Esophagus muscularis mucosa (tissue), 4 donors: ENCODE results near the gene LARGE1. TPM values are rescaled to one million over a fixed set of nuclear protein-coding genes. Genes with fewer than 3 reads are reported as not detected.

Experiments
- DNase-seq: peaks from one replicate; pipeline ENCODE4 v3.0.0-alpha.2; 2017; ENCODE audit errors: extremely low spot score
- H3K27ac ChIP-seq, 4 donors: fragments of 200-600 bp; sonication (generic); replicated peaks in 1 of 4; 1 replicate in 3 of 4; 2 replicates in 1 of 4; pipeline ENCODE4 v1.5.1; 2016 to 2019; ENCODE audit warnings: mild to moderate bottlenecking in 1 of 4
- H3K27me3 ChIP-seq, 4 donors: fragments of 200-600 bp; sonication (generic); one replicate each; pipeline versions ENCODE4 v1.5.1 to v1.6.0; 2016 to 2019
- H3K36me3 ChIP-seq, 4 donors: fragments of 200-600 bp; sonication (generic); one replicate each; pipeline ENCODE4 v1.5.1; 2016 to 2019
- H3K4me1 ChIP-seq, 4 donors: fragments of 200-600 bp; sonication (generic); one replicate each; pipeline ENCODE4 v1.5.1; 2016 to 2019
- H3K4me3 ChIP-seq, 4 donors: fragments of 200-600 bp; sonication (generic); 1 replicate in 2 of 4; 2 replicates in 2 of 4; pipeline ENCODE4 v1.5.1; 2016 to 2019; ENCODE audit warnings: mild to moderate bottlenecking in 4 of 4, moderate library complexity in 1 of 4
- H3K9me3 ChIP-seq, 4 donors: fragments of 200-600 bp; sonication (generic); 1 replicate in 3 of 4; 2 replicates in 1 of 4; pipeline ENCODE4 v1.5.1; 2016 to 2019
- EP300 ChIP-seq: sonication (generic); formaldehyde crosslinking; IDR thresholded peaks from one replicate; pipeline ENCODE4 v1.6.1; 2017; ENCODE audit warnings: antibody characterized with exemption
- POLR2A ChIP-seq: fragments of 450-650 bp; IDR thresholded peaks from one replicate; pipeline ENCODE4 v1.6.1; 2017; ENCODE audit warnings: antibody characterized with exemption, moderate library complexity, mild to moderate bottlenecking, low read depth
- POLR2AphosphoS5 ChIP-seq, 2 donors: sonication (generic); formaldehyde crosslinking; IDR thresholded peaks; one replicate each; pipeline ENCODE4 v1.6.1; 2017; ENCODE audit warnings: antibody characterized with exemption in 2 of 2
- WGBS: methylation state at CpG from one replicate; pipeline ENCODE4 v1.1.5; 2018; 5-methylcytosine and 5-hydroxymethylcytosine counted together
- intact Hi-C: fragments of 100-400 bp; cut with DNase I; formaldehyde crosslinking; loops from one replicate; pipeline ENCODE4 v1.15.1; 2023
- total RNA-seq, 4 donors: library from RNA; depleted of rRNA; stranded (reverse); fragments of >200 nt; gene quantifications; one replicate each; pipeline versions ENCODE4 v1.1.0 to v1.2.1, GENCODE V29; 2016
- TF ChIP-seq, protein P1 (sequence below), 3 experiments: fragments of 200-600 bp in 2 of 3; fragments of 450-650 bp in 1 of 3; sonication (generic) in 2 of 3; IDR thresholded peaks; one replicate each; pipeline ENCODE4 v1.5.1; 2017 to 2019; ENCODE audit warnings: antibody characterized with exemption in 3 of 3, mild to moderate bottlenecking in 2 of 3, moderate library complexity in 1 of 3

LARGE1 gene
- total RNA-seq, 4 donors from 2014 or later = 29.9 to 48.4 (median 32.4) TPM

DNA sequence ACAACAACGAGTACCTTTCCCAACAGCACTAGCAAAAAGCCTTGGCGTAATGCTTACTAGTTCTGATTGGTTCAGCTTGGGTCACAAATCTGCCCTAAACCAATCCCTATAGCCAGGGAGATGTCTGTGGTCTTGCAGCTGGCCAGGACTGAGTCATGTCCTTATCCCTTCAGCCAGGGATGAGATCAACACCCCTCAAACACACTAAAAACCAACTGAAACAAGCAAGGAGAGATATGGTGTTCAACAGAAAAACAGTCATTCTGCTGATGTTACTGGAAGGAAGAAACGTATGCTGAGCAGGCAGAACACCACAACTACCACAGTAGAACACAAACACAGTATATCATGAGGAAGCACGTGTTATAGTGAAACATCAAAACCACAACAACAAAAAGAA lies 375.6 kb downstream of the LARGE1 start:
- Histone ChIP-seq H3K4me3 (no peak overlapping the region), H3K27ac (no peak overlapping the region), H3K9me3 (no peaks in the 10 kb centered on the region), H3K4me1 (peaks cover 15 to 33% (median 27%) of the 10 kb centered on the region in 4 donors), H3K27me3 (no peaks in the 10 kb centered on the region), H3K36me3 (no peaks in the 10 kb centered on the region)
- no peak for DNase-seq
- no peak for TF ChIP-seq POLR2AphosphoS5 (IDR thresholded peaks at IDR 0.05)
- no peak for TF ChIP-seq POLR2A
- TF ChIP-seq, protein P1, sequence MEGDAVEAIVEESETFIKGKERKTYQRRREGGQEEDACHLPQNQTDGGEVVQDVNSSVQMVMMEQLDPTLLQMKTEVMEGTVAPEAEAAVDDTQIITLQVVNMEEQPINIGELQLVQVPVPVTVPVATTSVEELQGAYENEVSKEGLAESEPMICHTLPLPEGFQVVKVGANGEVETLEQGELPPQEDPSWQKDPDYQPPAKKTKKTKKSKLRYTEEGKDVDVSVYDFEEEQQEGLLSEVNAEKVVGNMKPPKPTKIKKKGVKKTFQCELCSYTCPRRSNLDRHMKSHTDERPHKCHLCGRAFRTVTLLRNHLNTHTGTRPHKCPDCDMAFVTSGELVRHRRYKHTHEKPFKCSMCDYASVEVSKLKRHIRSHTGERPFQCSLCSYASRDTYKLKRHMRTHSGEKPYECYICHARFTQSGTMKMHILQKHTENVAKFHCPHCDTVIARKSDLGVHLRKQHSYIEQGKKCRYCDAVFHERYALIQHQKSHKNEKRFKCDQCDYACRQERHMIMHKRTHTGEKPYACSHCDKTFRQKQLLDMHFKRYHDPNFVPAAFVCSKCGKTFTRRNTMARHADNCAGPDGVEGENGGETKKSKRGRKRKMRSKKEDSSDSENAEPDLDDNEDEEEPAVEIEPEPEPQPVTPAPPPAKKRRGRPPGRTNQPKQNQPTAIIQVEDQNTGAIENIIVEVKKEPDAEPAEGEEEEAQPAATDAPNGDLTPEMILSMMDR (IDR thresholded peaks at IDR 0.05) = no peak
- TF ChIP-seq EP300 = no peak
- 79% methylated on average over 4 of the region's 4 CpGs for WGBS
- intact Hi-C loops = no loop called here

DNA sequence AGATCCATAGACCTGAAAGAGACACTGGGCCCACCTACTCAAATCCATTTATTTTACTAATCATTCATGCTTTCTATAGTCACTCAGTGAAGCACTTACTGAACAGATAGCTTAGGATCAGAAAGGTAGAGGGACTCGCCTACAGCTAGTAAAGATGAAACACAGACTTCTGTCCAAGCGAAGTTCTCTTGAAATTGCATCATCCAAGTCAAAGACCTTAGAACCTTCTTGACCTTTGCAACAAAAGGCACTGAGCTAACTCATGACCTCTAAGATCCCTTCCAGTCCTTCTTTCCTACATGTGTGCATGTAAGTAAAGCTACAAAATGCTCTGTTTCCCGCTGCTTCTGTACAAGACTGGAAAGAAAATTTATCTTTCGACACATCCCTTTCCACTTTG lies 377.6 kb downstream of the LARGE1 start:
- DNase-seq = no peak
- no peaks in the 10 kb centered on the region for H3K27me3 ChIP-seq
- no peaks in the 10 kb centered on the region for H3K9me3 ChIP-seq
- peaks cover 18 to 47% (median 38%) of the 10 kb centered on the region in 4 donors for H3K4me1 ChIP-seq
- WGBS = 97% methylated on average over 4 of the region's 4 CpGs
- TF ChIP-seq EP300 = no peak
- H3K36me3 ChIP-seq = no peaks in the 10 kb centered on the region
- H3K27ac ChIP-seq = no peak overlapping the region
- H3K4me3 ChIP-seq = no peak overlapping the region
- intact Hi-C loops = no loop called here

DNA sequence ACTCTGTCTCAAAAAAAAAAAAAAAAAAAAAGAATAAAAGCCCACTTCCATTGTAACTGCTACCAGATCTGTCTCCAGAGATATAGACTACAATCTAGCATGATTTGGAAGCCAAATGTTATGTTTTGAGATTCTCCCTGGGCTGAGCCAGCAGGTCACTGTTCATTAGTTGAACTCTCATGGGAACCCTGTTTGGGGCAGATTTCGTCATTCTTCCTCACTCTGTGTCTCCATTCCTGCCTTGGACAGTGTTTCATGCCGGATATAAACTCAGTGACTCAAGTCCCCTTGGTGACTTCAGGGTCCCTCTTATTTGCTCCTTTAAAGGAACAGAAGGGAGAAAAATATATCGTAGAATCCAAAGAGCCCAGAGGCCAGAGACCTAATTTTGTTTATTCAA lies 378.1 kb downstream of the LARGE1 start:
- H3K4me3 ChIP-seq = no peak overlapping the region
- H3K4me1 ChIP-seq = peaks cover 18 to 47% (median 38%) of the 10 kb centered on the region in 4 donors
- H3K27me3 ChIP-seq = no peaks in the 10 kb centered on the region
- TF ChIP-seq EP300 (no peak), POLR2AphosphoS5 (IDR thresholded peaks at IDR 0.05) (no peak), POLR2A (no peak)
- TF ChIP-seq, protein P1 (IDR thresholded peaks at IDR 0.05) = no peak
- intact Hi-C loops = no loop called here
- DNase-seq = no peak
- H3K36me3 ChIP-seq = no peaks in the 10 kb centered on the region
- no peaks in the 10 kb centered on the region for H3K9me3 ChIP-seq
- no peak overlapping the region for H3K27ac ChIP-seq
- 90% methylated on average over 3 of the region's 3 CpGs for WGBS

DNA sequence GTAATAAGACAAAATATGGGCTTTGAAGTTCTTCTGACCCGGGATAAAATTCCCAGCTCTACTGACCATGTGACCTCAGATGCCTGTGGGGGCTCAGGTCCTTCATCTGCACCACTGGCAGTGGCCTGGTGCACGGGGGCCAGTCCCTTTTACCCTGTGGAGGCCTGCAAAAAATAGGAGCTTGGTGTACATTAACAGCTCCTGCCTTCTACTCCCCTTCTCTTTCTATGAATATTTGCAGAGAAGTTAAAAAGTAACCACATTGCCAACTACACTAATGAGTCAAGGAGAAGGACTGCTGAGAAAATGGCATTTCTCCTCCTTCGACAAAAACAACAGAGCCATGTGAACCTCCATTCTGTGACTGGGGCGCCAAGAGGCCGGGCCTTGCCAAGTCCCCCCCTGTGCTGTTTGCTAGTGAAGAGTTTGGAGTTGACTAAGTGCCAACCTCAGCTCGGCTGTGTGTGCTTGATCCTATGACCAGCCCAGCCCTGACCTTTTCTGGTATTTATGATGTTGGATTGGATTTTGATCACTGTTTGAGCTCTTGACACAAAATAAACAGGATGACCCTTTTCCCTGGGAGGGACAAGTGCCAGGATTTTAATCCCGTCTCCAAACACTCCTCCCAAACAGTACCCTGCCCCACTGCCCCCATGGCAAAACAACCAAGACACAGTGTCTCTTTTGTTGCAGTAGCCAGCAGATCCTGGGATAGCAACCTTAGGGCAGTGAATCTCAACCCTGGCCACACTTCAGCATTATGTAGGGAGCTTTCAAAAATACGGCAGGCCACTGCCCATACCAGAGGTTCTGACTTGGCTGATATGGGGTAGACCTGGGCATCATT lies 380.1 kb downstream of the LARGE1 start:
- Histone ChIP-seq H3K4me1 (peaks cover 27 to 57% (median 45%) of the 10 kb centered on the region in 4 donors), H3K27ac (peak overlapping the region in 3 of 4 donors; percentile 18 to 39 (median 28)), H3K27me3 (no peaks in the 10 kb centered on the region), H3K9me3 (no peaks in the 10 kb centered on the region), H3K36me3 (no peaks in the 10 kb centered on the region), H3K4me3 (no peak overlapping the region)
- intact Hi-C loops = no loop called here
- DNase-seq = no peak
- 32% methylated on average over 8 of the region's 8 CpGs for WGBS
- TF ChIP-seq POLR2A (no peak), POLR2AphosphoS5 (IDR thresholded peaks at IDR 0.05) (peak in 1 of 2 donors; percentile 10)

DNA sequence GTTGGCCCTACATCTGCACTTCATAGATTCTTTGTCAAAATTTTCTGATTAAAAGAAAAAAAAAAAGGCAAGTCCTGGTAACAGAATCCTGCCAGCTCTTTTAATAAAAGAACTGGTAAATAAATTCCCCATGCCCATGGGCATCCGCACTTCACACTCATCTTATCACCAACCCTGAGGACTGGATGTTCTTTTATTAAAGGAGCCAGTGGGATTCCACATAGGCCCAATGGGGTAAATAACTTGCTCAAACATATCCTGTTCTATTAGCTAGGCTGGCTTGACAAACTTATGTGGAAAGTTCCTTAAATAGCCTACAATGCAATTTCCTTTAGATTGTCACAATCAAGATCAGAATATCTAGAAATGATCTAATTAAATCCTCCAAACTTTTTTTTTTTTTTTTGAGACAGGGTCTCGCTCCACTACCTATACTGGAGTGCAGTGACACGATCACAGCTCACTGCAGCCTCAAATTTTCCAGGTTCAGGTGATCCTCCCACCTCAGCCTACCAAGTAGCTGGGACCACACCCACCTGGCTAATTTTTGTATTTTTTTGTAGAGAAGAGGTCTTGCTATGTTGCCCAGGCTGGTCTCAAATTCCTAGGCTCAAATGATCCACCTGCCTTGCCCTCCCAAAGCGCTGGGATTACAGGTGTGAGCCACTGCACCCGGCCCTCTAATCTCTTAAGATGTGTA lies 380.9 kb downstream of the LARGE1 start:
- DNase-seq = no peak
- intact Hi-C loops = no loop called here
- peak overlapping the region in 2 of 4 donors; percentile 28 to 39 for H3K27ac ChIP-seq
- no peaks in the 10 kb centered on the region for H3K9me3 ChIP-seq
- H3K4me1 ChIP-seq = peaks cover 27 to 57% (median 46%) of the 10 kb centered on the region in 4 donors
- no peaks in the 10 kb centered on the region for H3K27me3 ChIP-seq
- TF ChIP-seq POLR2A (no peak), EP300 (no peak), POLR2AphosphoS5 (IDR thresholded peaks at IDR 0.05) (no peak)
- TF ChIP-seq, protein P1 (IDR thresholded peaks at IDR 0.05) = no peak
- WGBS = 86% methylated on average over 5 of the region's 5 CpGs
- no peak overlapping the region for H3K4me3 ChIP-seq
- H3K36me3 ChIP-seq = no peaks in the 10 kb centered on the region
